ENCODE measurements around the gene MRPS9. TPM values are rescaled to one million over a fixed set of nuclear protein-coding genes. Genes with fewer than 3 reads are reported as not detected.

MRPS9 gene
- total and polyA plus RNA-seq, 2 of the 13 experiments (the other 11 are each of a cell fraction or from before 2014, with no cell fraction given), result 31.2 to 91.8 TPM

DNA sequence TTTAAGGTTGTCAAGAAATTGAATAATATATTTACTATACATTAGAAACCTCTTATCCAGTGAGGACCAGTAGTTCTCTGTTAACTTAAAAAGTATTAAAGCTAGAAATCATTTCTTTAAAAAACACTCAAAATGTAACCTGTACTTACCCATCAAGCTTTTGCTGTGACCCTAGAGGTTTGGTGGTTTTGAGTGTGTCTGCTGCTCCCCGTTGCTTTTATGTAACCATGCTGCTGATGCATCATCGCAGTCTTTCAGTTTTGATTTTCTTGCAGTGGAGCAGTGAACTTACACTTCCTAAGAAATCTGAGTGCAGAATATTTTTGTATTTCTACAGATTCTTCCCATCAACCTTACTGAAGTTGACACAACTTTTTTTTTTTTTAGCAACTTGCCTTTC lies 34.2 kb downstream of the MRPS9 start:
- POLR2A ChIA-PET, result no interaction called here
- Histone ChIP-seq H3K27ac (ENCODE audit: extremely low read length, insufficient read depth, low read length) (no peak overlapping the region), H3K27me3 (ENCODE audit: control insufficient read depth in 1 of 2, insufficient read depth in 2 of 2, low read length in 2 of 2) (no peaks in the 10 kb centered on the region), H4K20me1 (ENCODE audit: insufficient read depth, low read length) (no peaks in the 10 kb centered on the region), H3K79me2 (ENCODE audit: insufficient read depth, low read length) (peaks cover 2% of the 10 kb centered on the region), H3K36me3 (replicated peaks in 1 of 2; ENCODE audit: control insufficient read depth in 1 of 2, insufficient read depth in 2 of 2, low read length in 2 of 2) (0 out of 5 replicates have a peak, but pooled peaks cover 0 to 3% of the 10 kb centered on the region in 2 experiments), H3K4me3 (replicated peaks in 1 of 3; ENCODE audit: insufficient read depth in 1 of 3, low read depth in 2 of 3, low read length in 3 of 3) (no peak overlapping the region), H3K9ac (ENCODE audit: insufficient read depth, low read depth, low read length) (no peak overlapping the region), H3K4me1 (ENCODE audit: insufficient read depth, low read length) (no peaks in the 10 kb centered on the region), H2AFZ (ENCODE audit: low read length) (no peak overlapping the region), H3K9me3 (ENCODE audit: low read length) (no peaks in the 10 kb centered on the region), H3K4me2 (ENCODE audit: low read depth, low read length) (no peak overlapping the region)
- no peak for DNase-seq (ENCODE audit: low spot score)
- intact Hi-C loops (cut with micrococcal nuclease; ENCODE audit: unreplicated experiment), result no loop called here
- no peak for FAIRE-seq
- 96% methylated on average over 2 of the region's 2 CpGs for WGBS (ENCODE audit: low lambda C conversion rate)
- ATAC-seq, result no peak
- TF ChIP-seq ZNF660 (CRISPR knock-in tag; IDR thresholded peaks at IDR 0.05; ENCODE audit: borderline replicate concordance, low read depth) (no peak), JUN (CRISPR knock-in tag; IDR thresholded peaks at IDR 0.05) (no peak), HDAC2 (CRISPR knock-in tag; IDR thresholded peaks at IDR 0.05) (no peak), HOXA9 (CRISPR knock-in tag; IDR thresholded peaks at IDR 0.05; ENCODE audit: borderline replicate concordance) (no peak), ZNF629 (CRISPR knock-in tag; conservative IDR thresholded peaks at IDR 0.05) (no peak), DNMT1 (CRISPR knock-in tag; IDR thresholded peaks at IDR 0.05) (no peak), XBP1 (CRISPR knock-in tag; IDR thresholded peaks at IDR 0.05) (no peak), ZFP36 (IDR thresholded peaks at IDR 0.05; ENCODE audit: borderline replicate concordance, low read depth, low read length, partially characterized antibody) (no peak), NFYC (CRISPR knock-in tag; IDR thresholded peaks at IDR 0.05) (no peak), ZNF468 (CRISPR knock-in tag; IDR thresholded peaks at IDR 0.05) (no peak), ZNF367 (CRISPR knock-in tag; IDR thresholded peaks at IDR 0.05; ENCODE audit: borderline replicate concordance) (no peak)
- TF ChIP-seq, protein P1, sequence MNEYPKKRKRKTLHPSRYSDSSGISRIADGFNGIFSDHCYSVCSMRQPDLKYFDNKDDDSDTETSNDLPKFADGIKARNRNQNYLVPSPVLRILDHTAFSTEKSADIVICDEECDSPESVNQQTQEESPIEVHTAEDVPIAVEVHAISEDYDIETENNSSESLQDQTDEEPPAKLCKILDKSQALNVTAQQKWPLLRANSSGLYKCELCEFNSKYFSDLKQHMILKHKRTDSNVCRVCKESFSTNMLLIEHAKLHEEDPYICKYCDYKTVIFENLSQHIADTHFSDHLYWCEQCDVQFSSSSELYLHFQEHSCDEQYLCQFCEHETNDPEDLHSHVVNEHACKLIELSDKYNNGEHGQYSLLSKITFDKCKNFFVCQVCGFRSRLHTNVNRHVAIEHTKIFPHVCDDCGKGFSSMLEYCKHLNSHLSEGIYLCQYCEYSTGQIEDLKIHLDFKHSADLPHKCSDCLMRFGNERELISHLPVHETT (CRISPR knock-in tag; conservative IDR thresholded peaks at IDR 0.05), result no peak
- BruUV-seq (replicated peaks), result no TSS peak
- CTCF ChIA-PET (ENCODE audit: low intra/inter-chr PET ratio, low total read pairs), result no interaction called here
- in situ Hi-C loops (cut with HindIII; ENCODE audit: extremely low pct_ligation_motif_present, low pct_unique_long_range_greater_than_20kb), result no loop called here

Measured in HepG2 (cell line).